ENCODE data around the gene DNAI1.

- TF ChIP-seq POLR2A (IDR thresholded peaks at IDR 0.05) (no peak), CTCF (IDR thresholded peaks at IDR 0.05) (no peak)
These were observed 109.5 kb downstream of the DNAI1 start for GRCh38 chr9:34568133-34568532.
